HL-60 (cell line): ENCODE measurements around the gene GPR183.

ENCODE experiments used
- POLR2AphosphoS5 ChIP-seq: IDR thresholded peaks from 2 replicates; pipeline ENCODE4 v1.6.1; 2012; ENCODE audit warnings: low read depth
- SPI1 ChIP-seq: IDR thresholded peaks from 2 replicates; pipeline ENCODE4 v1.6.1; 2012; ENCODE audit warnings: low read depth, mild to moderate bottlenecking, borderline replicate concordance
- TF ChIP-seq, protein P1 (sequence below): IDR thresholded peaks from one replicate; pipeline ENCODE4 v1.5.1; 2011; ENCODE audit warnings: low read length, control low read depth, inconsistent platforms; ENCODE audit not compliant: insufficient read depth

DNA sequence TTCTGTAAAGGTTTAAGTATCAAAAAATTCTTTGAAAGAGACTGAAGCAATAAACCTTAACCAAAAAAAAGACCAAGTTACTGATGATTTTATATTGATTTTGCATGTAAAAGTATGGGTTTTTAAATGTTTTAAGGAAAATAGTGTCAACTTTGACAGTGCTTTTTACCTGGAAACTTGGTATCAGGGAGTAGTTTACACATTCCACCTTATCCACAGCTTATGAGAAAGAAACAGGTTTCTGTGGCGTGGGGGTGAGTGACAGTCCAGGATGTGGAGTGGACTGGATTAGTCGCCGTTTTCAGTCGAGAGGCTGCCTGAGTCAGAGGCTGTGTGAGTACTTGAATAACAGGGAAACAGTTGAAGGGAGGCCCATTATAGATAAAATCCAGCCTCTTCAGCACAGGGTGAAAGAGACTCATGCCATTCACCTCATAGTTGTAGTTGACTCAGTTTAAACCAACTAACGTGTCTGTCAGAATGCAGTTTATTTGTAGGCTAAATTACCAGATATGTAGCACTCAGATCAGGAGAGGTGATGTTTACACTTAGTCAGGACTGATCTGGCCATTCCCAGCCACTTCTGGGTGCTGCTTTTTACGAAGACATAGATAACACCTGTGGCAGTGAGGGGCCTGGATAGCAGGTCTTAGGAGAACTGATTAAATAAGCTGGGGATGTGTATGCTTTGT is 595 bp upstream of the GPR183 start:
- TF ChIP-seq, protein P1, sequence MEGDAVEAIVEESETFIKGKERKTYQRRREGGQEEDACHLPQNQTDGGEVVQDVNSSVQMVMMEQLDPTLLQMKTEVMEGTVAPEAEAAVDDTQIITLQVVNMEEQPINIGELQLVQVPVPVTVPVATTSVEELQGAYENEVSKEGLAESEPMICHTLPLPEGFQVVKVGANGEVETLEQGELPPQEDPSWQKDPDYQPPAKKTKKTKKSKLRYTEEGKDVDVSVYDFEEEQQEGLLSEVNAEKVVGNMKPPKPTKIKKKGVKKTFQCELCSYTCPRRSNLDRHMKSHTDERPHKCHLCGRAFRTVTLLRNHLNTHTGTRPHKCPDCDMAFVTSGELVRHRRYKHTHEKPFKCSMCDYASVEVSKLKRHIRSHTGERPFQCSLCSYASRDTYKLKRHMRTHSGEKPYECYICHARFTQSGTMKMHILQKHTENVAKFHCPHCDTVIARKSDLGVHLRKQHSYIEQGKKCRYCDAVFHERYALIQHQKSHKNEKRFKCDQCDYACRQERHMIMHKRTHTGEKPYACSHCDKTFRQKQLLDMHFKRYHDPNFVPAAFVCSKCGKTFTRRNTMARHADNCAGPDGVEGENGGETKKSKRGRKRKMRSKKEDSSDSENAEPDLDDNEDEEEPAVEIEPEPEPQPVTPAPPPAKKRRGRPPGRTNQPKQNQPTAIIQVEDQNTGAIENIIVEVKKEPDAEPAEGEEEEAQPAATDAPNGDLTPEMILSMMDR = no peak
- no peak for TF ChIP-seq POLR2AphosphoS5
- no peak for TF ChIP-seq SPI1
